Measurements from ENCODE around the gene EFCAB8.
"Not testable (repeated sequence)": the region's sequence is repeated elsewhere in the genome, so short reads cannot be mapped to it uniquely, and the experiment has no call there.

Gene EFCAB8

GRCh38 chr20:32888636-32889035 is 29.9 kb downstream of the EFCAB8 start:
- DNase-seq (ENCODE audit: low spot score): no peak

GRCh38 chr20:32889281-32889680 is 30.6 kb downstream of the EFCAB8 start:
- no peak for DNase-seq (ENCODE audit: low spot score)

- no peak for DNase-seq (ENCODE audit: low spot score)
These were observed 32.8 kb downstream of the EFCAB8 start for GRCh38 chr20:32891491-32891890.

- no peak for DNase-seq (ENCODE audit: low spot score)
These were observed 33.4 kb downstream of the EFCAB8 start for GRCh38 chr20:32891926-32892660.

GRCh38 chr20:32893263-32894025 is 34.7 kb downstream of the EFCAB8 start:
- DNase-seq (ENCODE audit: low spot score): no peak

GRCh38 chr20:32894026-32894483 is 35.3 kb downstream of the EFCAB8 start:
- no peak for DNase-seq (ENCODE audit: low spot score)

GRCh38 chr20:32894711-32895355 is 36.1 kb downstream of the EFCAB8 start:
- no peak for DNase-seq (ENCODE audit: low spot score)

- DNase-seq (ENCODE audit: low spot score): no peak
These were observed 38.0 kb downstream of the EFCAB8 start for GRCh38 chr20:32896521-32897280.

- no peak for DNase-seq (ENCODE audit: low spot score)
These were observed 40.0 kb downstream of the EFCAB8 start for GRCh38 chr20:32898729-32899128.

- no peak for DNase-seq (ENCODE audit: low spot score)
These were observed 44.0 kb downstream of the EFCAB8 start for GRCh38 chr20:32902456-32903420.

GRCh38 chr20:32903666-32904175 is 45.0 kb downstream of the EFCAB8 start:
- no peak for DNase-seq (ENCODE audit: low spot score)

- DNase-seq (ENCODE audit: low spot score): not testable (repeated sequence)
These were observed 46.0 kb downstream of the EFCAB8 start for GRCh38 chr20:32904678-32905077.

- no peak for DNase-seq (ENCODE audit: low spot score)
These were observed 47.5 kb downstream of the EFCAB8 start for GRCh38 chr20:32906200-32906599.

- no peak for DNase-seq (ENCODE audit: low spot score)
These were observed 48.3 kb downstream of the EFCAB8 start for GRCh38 chr20:32906871-32907495.

- DNase-seq (ENCODE audit: low spot score): no peak
These were observed 49.2 kb downstream of the EFCAB8 start for GRCh38 chr20:32907886-32908285.

- no peak for DNase-seq (ENCODE audit: low spot score)
These were observed 49.9 kb downstream of the EFCAB8 start for GRCh38 chr20:32908334-32909292.

- no peak for DNase-seq (ENCODE audit: low spot score)
These were observed 50.7 kb downstream of the EFCAB8 start for GRCh38 chr20:32909451-32909850.

- DNase-seq (ENCODE audit: low spot score): no peak
These were observed 51.3 kb downstream of the EFCAB8 start for GRCh38 chr20:32909896-32910571.
